Stomach (tissue), 4 donors: ENCODE results near the gene MACROD1.

Experiments
- EP300 ChIP-seq: sonication (generic); formaldehyde crosslinking; IDR thresholded peaks from one replicate; pipeline ENCODE4 v1.6.1; 2017; ENCODE audit warnings: antibody characterized with exemption
- POLR2AphosphoS5 ChIP-seq, 3 donors: sonication (generic); formaldehyde crosslinking; IDR thresholded peaks; one replicate each; pipeline ENCODE4 v1.6.1; 2016; ENCODE audit warnings: antibody characterized with exemption in 3 of 3
- TF ChIP-seq, protein P1 (sequence below), 7 experiments: fragments of 450-650 bp in 4 of 7; fragments of 200-600 bp in 3 of 7; sonication (generic) in 3 of 7; IDR thresholded peaks; one replicate each; pipeline ENCODE4 v1.5.1; 2016 to 2019; ENCODE audit warnings: antibody characterized with exemption in 7 of 7, control low read depth in 2 of 7, mild to moderate bottlenecking in 1 of 7

DNA sequence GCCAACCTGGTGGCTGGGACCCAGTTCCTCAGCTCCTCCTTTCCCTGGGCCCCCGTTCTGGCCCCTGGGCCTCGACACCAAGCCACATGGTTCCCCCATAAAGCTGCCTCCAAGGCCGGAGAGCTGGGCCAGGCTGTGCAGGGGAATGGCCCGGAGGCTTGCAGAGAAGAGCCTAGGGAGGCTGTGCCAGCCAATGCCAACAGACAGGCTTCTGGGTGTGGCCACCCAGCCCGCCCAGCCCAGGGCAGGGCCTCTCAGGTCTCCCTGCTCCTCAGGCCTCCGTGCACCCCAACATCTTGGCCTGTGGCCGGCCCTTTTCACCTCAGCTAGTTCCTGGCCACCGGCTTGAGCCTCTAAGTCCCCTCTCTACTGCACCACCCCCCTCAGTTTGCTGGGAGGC, 147.6 kb downstream of the MACROD1 start:
- TF ChIP-seq EP300, result no peak
- TF ChIP-seq, protein P1, sequence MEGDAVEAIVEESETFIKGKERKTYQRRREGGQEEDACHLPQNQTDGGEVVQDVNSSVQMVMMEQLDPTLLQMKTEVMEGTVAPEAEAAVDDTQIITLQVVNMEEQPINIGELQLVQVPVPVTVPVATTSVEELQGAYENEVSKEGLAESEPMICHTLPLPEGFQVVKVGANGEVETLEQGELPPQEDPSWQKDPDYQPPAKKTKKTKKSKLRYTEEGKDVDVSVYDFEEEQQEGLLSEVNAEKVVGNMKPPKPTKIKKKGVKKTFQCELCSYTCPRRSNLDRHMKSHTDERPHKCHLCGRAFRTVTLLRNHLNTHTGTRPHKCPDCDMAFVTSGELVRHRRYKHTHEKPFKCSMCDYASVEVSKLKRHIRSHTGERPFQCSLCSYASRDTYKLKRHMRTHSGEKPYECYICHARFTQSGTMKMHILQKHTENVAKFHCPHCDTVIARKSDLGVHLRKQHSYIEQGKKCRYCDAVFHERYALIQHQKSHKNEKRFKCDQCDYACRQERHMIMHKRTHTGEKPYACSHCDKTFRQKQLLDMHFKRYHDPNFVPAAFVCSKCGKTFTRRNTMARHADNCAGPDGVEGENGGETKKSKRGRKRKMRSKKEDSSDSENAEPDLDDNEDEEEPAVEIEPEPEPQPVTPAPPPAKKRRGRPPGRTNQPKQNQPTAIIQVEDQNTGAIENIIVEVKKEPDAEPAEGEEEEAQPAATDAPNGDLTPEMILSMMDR (IDR thresholded peaks at IDR 0.05), result no peak
- no peak for TF ChIP-seq POLR2AphosphoS5 (IDR thresholded peaks at IDR 0.05)
